ENCODE data around the gene DNAJC17.

DNAJC17 gene

DNA sequence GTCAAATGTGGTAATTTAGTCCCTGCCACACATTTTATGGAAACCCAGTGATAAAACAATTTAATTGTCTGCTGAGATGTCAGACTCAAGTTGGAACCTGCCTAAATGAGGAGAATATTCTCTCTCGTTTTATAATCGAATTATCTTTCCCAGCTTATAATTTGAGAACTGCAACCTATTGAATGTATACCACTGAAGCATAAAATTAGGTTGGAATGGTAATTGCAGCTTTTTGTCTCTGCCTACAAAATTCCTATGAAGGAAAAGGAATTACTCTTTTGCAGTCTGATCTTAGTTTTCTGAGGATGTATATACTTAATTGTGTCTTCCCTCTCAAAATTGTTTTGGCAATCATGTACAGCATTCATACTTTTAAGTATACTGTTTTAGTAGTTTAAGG lies 83.4 kb downstream of the DNAJC17 start:
- DNase-seq, result no peak

GRCh38 chr15:40722934-40723333 lies 84.3 kb downstream of the DNAJC17 start:
- no peak for DNase-seq

- DNase-seq, result no peak
Measured at GRCh38 chr15:40722354-40722753, 84.9 kb downstream of the DNAJC17 start.

DNA sequence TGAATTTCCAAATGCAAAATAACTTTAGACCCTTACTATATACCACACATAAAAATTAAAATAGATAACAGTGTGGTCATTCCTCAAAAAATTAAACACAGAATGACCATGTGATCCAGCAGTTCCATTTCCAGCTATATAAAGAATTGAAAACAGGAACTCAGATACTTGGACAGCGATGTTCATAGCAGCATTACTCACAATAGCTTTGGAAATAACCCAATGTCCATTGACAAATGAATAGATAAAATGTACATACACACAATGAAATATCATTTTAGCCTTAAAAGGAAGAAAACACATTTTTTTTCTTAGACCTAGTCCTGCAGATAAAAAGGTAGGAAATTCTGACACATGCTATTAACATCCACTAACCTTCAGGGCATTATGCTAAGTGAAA lies 85.6 kb downstream of the DNAJC17 start:
- DNase-seq, result no peak

DNA sequence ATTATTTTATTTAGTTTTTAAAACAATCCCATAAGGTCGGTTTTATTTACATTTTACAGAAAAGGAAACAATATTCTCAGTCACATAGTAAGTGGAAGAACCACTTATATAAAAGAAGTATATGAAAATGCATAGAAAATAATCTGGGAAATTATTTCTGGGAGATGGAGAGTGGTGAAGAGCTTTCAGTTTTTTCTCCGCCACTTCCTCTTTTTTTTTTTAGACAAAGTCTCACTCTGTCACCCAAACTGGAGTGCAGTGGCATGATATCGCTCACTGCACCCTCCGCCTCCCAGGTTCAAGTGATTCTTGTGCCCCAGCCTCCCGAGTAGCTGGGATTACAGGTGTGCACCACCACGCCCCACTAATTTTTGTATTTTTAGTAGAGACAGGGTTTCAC lies 91.1 kb downstream of the DNAJC17 start:
- no peak for DNase-seq

Measured in CD4-positive, alpha-beta T cell treated with Interleukin-10 for 1 hour (primary cell).